HEK293T (cell line): ENCODE results near the gene PKD1L1.
"Not testable (repeated sequence)": the region's sequence is repeated elsewhere in the genome, so short reads cannot be mapped to it uniquely, and the experiment has no call there.

Source experiments
- CTCF ChIA-PET: fragments of 350-600 bp; formaldehyde crosslinking; extraction: SDS; loops from one replicate; lab custom pipeline; 2021; ENCODE audit warnings: antibody characterized with exemption, inconsistent platforms; lab: Yijun Ruan, JAX
- POLR2A ChIA-PET: fragments of 350-600 bp; formaldehyde crosslinking; extraction: SDS; loops from one replicate; lab custom pipeline; 2020; ENCODE audit warnings: antibody characterized with exemption, inconsistent platforms; lab: Yijun Ruan, JAX
- DNase-seq: peaks from one replicate; pipeline ENCODE4 v3.0.0; 2012; ENCODE audit warnings: mixed read lengths; ENCODE audit errors: extremely low spot score
- ARNT ChIP-seq: fragments of 450-650 bp; IDR thresholded peaks from 2 replicates; pipeline ENCODE4 v1.6.1; 2017; ENCODE audit warnings: mild to moderate bottlenecking
- BHLHE40 ChIP-seq: fragments of 450-650 bp; IDR thresholded peaks from 2 replicates; pipeline ENCODE4 v1.6.1; 2016; ENCODE audit warnings: mild to moderate bottlenecking, moderate library complexity, borderline replicate concordance
- CTBP1 ChIP-seq: fragments of 450-650 bp; IDR thresholded peaks from 2 replicates; pipeline ENCODE4 v1.6.1; 2016; ENCODE audit warnings: borderline replicate concordance
- ELF4 ChIP-seq: fragments of 450-650 bp; IDR thresholded peaks from 2 replicates; pipeline ENCODE4 v1.6.1; 2017; ENCODE audit warnings: antibody characterized with exemption
- FOXA1 ChIP-seq: fragments of 450-650 bp; IDR thresholded peaks from 2 replicates; pipeline ENCODE4 v1.6.1; 2016; ENCODE audit warnings: mild to moderate bottlenecking
- FOXK2 ChIP-seq: fragments of 450-650 bp; IDR thresholded peaks from 2 replicates; pipeline ENCODE4 v1.6.1; 2016; ENCODE audit warnings: mild to moderate bottlenecking
- FOXM1 ChIP-seq: fragments of 450-650 bp; IDR thresholded peaks from 2 replicates; pipeline ENCODE4 v1.6.1; 2017; ENCODE audit warnings: mild to moderate bottlenecking, borderline replicate concordance
- HDGF ChIP-seq: fragments of 450-650 bp; IDR thresholded peaks from 2 replicates; pipeline ENCODE4 v1.6.1; 2017; ENCODE audit warnings: antibody characterized with exemption, borderline replicate concordance
- L3MBTL2 ChIP-seq: fragments of 450-650 bp; conservative IDR thresholded peaks from 2 replicates; pipeline ENCODE4 v1.6.1; 2016; ENCODE audit warnings: mild to moderate bottlenecking
- LEF1 ChIP-seq: fragments of 450-650 bp; IDR thresholded peaks from 2 replicates; pipeline ENCODE4 v1.6.1; 2017; ENCODE audit warnings: mild to moderate bottlenecking, borderline replicate concordance
- NFRKB ChIP-seq: fragments of 450-650 bp; IDR thresholded peaks from 2 replicates; pipeline ENCODE4 v1.6.1; 2016; ENCODE audit warnings: mild to moderate bottlenecking, moderate library complexity
- PKNOX1 ChIP-seq: fragments of 450-650 bp; IDR thresholded peaks from 2 replicates; pipeline ENCODE4 v1.6.1; 2016
- SP1 ChIP-seq: fragments of 450-650 bp; IDR thresholded peaks from 2 replicates; pipeline ENCODE4 v1.6.1; 2017
- SUZ12 ChIP-seq: fragments of 450-650 bp; IDR thresholded peaks from 2 replicates; pipeline ENCODE4 v1.6.1; 2016; ENCODE audit warnings: mild to moderate bottlenecking
- TARDBP ChIP-seq: fragments of 450-650 bp; IDR thresholded peaks from 2 replicates; pipeline ENCODE4 v1.6.1; 2016
- ZNF384 ChIP-seq: fragments of 450-650 bp; IDR thresholded peaks from 2 replicates; pipeline ENCODE4 v1.6.1; 2016

The PKD1L1 gene

DNA sequence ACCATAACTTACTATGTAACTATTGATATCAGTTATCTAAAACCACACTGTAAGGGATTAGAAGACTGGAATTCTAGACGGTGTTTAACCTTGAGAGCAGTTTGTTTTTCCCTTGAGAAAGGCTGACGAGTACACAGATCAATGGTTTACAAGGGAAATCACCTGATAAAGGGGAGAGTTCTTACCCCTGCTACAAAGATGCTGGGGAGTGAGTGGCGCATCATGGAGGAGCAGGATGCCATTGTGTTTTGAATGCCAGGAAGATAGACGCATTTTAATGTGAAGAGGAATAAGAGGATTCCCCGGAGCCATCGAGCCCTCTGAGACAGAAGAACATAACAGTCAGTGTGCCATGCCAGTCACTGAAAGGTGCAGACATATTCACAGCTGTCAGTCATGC is 145.2 kb downstream of the PKD1L1 start:
- TF ChIP-seq BHLHE40 = no peak
- TF ChIP-seq FOXA1 = no peak
- no peak for TF ChIP-seq PKNOX1
- no peak for TF ChIP-seq SP1
- no peak for TF ChIP-seq FOXM1
- no peak for TF ChIP-seq ARNT
- TF ChIP-seq HDGF = no peak
- TF ChIP-seq CTBP1 = no peak
- no peak for TF ChIP-seq SUZ12
- no peak for DNase-seq
- POLR2A ChIA-PET = no interaction called here
- CTCF ChIA-PET = interaction anchor here (1.6 kb wide), 1 partner anchor 12 kb away, joined by 3 read pairs; no protein-coding TSS in a partner anchor

DNA sequence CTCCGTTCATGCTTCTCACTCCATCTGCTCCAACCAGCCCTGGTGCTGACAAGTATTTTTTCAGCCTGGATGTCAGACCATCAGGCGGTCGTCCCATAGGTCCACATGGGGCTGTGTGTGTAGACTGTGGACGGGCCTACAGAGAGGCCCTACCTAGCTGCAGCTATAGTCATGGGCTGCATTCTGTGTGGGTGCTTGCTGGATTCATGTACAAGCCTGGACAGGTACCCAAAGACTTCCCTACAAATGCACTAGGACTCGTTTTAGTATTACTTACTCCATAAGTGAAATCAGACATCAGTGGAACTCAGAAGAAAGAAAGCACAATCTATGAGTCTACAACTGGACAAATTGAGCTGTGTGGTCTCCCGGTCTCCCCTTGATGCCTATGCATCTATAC is 146.8 kb downstream of the PKD1L1 start:
- no peak for DNase-seq
- POLR2A ChIA-PET = no interaction called here
- CTCF ChIA-PET = interaction anchor here (1.6 kb wide), 1 partner anchor 10 kb away, joined by 3 read pairs; no protein-coding TSS in a partner anchor
- TF ChIP-seq TARDBP = no peak
- TF ChIP-seq NFRKB = no peak
- no peak for TF ChIP-seq HDGF
- TF ChIP-seq SUZ12 = no peak
- TF ChIP-seq SP1 = no peak
- TF ChIP-seq L3MBTL2 = no peak
- TF ChIP-seq ZNF384 = no peak
- no peak for TF ChIP-seq ELF4
- TF ChIP-seq FOXK2 = no peak
- no peak for TF ChIP-seq PKNOX1
- TF ChIP-seq ARNT = no peak
- no peak for TF ChIP-seq FOXM1
- no peak for TF ChIP-seq FOXA1

DNA sequence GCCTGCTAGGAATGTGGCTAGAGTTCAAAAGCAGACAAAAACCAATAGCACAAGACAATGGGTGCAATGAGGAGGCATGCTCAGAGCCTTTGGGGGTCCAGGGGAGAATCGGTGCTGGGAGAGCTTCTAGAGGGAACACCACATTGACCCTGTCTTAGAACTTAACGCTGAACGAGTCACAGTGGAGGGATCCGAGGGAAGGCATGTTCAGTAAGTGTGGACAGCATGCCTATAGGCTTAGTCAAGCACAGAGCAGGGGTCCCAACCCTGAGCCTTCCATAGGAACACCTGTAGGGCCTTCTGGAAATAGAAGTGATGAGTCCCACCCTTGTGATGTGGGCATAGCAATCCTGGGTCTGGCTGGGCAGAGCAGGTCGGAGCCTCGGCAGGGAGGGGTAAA is 148.7 kb downstream of the PKD1L1 start:
- TF ChIP-seq BHLHE40 (no peak), LEF1 (no peak)
- ChIA-PET CTCF (interaction anchor here (0.9 kb wide), 1 partner anchor 19 kb away, joined by 3 read pairs; no protein-coding TSS in a partner anchor), POLR2A (no interaction called here)
- no peak for DNase-seq

- TF ChIP-seq NFRKB (no peak), FOXM1 (no peak), BHLHE40 (no peak), ELF4 (no peak)
- no peak for DNase-seq
- POLR2A ChIA-PET = no interaction called here
- CTCF ChIA-PET = no interaction called here
These were observed 151.9 kb downstream of the PKD1L1 start for GRCh38 chr7:47796347-47796746.

DNA sequence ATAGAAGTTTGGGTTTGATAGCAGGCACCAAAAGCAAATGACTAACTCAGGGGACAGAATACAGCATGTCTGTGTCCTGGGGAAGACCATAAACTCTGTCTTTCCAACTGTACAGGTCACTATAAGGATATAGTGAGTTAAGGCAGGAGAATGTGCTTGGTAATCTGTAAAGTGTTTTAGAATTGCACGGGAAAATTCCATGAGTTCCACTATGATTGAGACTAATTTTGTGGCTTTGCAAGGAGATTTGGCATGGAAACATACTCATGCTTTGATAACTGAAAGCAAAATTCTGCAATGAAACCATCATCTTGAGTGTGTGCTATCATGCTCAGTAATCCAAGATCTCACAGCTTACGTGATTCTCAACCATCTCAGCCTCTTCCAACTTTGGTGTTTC is 152.6 kb downstream of the PKD1L1 start:
- CTCF ChIA-PET = no interaction called here
- POLR2A ChIA-PET = no interaction called here
- TF ChIP-seq L3MBTL2 (no peak), LEF1 (no peak), FOXA1 (no peak), HDGF (no peak), SUZ12 (no peak), BHLHE40 (no peak), CTBP1 (no peak), ZNF384 (no peak), NFRKB (no peak), FOXM1 (no peak)
- DNase-seq = no peak

GRCh38 chr7:47795126-47795525 is 153.1 kb downstream of the PKD1L1 start:
- CTCF ChIA-PET = interaction anchor here (1.0 kb wide), 1 partner anchor 529 kb away, joined by 3 read pairs; no protein-coding TSS in a partner anchor
- POLR2A ChIA-PET, DNase-seq: not testable (repeated sequence)

DNA sequence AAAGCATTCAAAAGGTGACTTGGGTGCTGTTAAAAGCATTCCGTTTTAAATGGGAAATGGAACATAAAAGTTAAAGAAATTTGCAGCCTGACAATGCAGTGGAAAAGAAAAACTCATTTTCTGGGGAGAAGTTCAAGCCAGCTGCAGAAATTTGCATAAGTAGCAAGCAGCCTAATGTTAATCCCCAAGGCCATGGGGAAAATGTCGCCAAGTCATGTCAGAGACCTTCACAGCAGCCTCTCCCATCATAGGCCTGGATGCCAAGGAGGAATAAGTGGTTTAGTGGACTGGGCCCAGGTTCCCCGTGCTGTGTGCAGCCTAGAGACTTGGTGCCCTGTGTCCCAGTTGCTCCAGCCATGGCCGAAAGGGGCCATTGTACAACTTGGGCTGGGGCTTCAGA is 154.2 kb downstream of the PKD1L1 start:
- DNase-seq = no peak
- TF ChIP-seq LEF1 (no peak), L3MBTL2 (no peak), BHLHE40 (no peak), FOXA1 (no peak), CTBP1 (no peak), ARNT (no peak), NFRKB (no peak), TARDBP (no peak)
- ChIA-PET POLR2A (no interaction called here), CTCF (interaction anchor here (0.5 to 1.0 kb wide), 2 partner anchors 11 to 528 kb away, joined by 3 read pairs; no protein-coding TSS in a partner anchor)

DNA sequence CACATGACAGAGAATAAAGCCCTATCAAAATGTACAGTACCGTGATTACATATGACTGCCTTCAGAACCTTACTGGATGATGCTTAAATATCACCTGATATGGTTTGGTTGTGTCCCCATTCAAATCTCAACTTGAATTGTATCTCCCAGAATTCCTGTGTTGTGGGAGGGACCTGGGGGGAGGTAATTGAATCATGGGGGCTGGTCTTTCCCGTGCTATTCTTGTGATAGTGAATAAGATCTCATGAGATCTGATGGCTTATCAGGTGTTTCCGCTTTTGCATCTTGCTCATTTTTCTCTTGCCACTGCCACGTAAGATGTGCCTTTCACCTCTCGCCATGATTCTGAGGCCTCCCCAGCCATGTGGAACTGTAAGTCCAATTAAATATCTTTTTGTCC is 155.1 kb downstream of the PKD1L1 start:
- DNase-seq, CTCF ChIA-PET, POLR2A ChIA-PET: not testable (repeated sequence)
